MM.1S (cell line): Measurements from ENCODE around the gene GTF2B.

Experiments used
- DNase-seq: peaks from one replicate; pipeline ENCODE4 v3.0.0-alpha.2; 2015
- H2AFZ ChIP-seq: fragments of 300-600 bp; sonication (generic); 2 replicates; pipeline ENCODE4 v1.6.0; 2016; ENCODE audit warnings: antibody characterized with exemption, low read length
- H3F3A ChIP-seq: fragments of 300-600 bp; sonication (generic); 2 replicates; pipeline ENCODE4 v1.6.1; 2016; ENCODE audit warnings: mild to moderate bottlenecking, antibody characterized with exemption, low read length, moderate library complexity, mixed read lengths; ENCODE audit not compliant: insufficient read depth
- H3K27ac ChIP-seq: fragments of 300-600 bp; sonication (generic); 2 replicates; pipeline ENCODE4 v1.5.1; 2016; ENCODE audit warnings: mild to moderate bottlenecking, low read length
- H3K27me3 ChIP-seq: fragments of 300-600 bp; sonication (generic); replicated peaks from 2 replicates; pipeline ENCODE4 v1.6.0; 2016; ENCODE audit warnings: low read length; ENCODE audit not compliant: insufficient read depth
- H3K36me3 ChIP-seq: fragments of 300-600 bp; sonication (generic); replicated peaks from 2 replicates; pipeline ENCODE4 v1.6.1; 2016; ENCODE audit warnings: mild to moderate bottlenecking, low read length, mixed read lengths; ENCODE audit not compliant: insufficient read depth
- H3K4me1 ChIP-seq: fragments of 300-600 bp; sonication (generic); 2 replicates; pipeline ENCODE4 v1.6.1; 2016; ENCODE audit warnings: low read length, mixed read lengths
- H3K4me2 ChIP-seq: fragments of 300-600 bp; sonication (generic); 2 replicates; pipeline ENCODE4 v1.6.0; 2016; ENCODE audit warnings: low read depth, low read length
- H3K4me3 ChIP-seq: fragments of 300-600 bp; sonication (generic); 2 replicates; pipeline ENCODE4 v1.5.1; 2016; ENCODE audit warnings: low read length, mixed read lengths
- H3K79me2 ChIP-seq: fragments of 300-600 bp; sonication (generic); 2 replicates; pipeline ENCODE4 v1.6.1; 2016; ENCODE audit warnings: mixed run types, low read length, mixed read lengths
- H3K9ac ChIP-seq: fragments of 300-600 bp; sonication (generic); 2 replicates; pipeline ENCODE4 v1.6.1; 2016; ENCODE audit warnings: low read length, mixed read lengths
- H3K9me2 ChIP-seq: fragments of 300-600 bp; sonication (generic); replicated peaks from 2 replicates; pipeline ENCODE4 v1.6.1; 2016; ENCODE audit warnings: mild to moderate bottlenecking, low read length, mixed read lengths; ENCODE audit not compliant: insufficient read depth
- H3K9me3 ChIP-seq: fragments of 300-600 bp; sonication (generic); replicated peaks from 2 replicates; pipeline ENCODE4 v1.6.1; 2016; ENCODE audit warnings: mild to moderate bottlenecking, low read length, mixed read lengths; ENCODE audit not compliant: insufficient read depth
- H4K20me1 ChIP-seq: fragments of 300-600 bp; sonication (generic); 2 replicates; pipeline ENCODE4 v1.6.1; 2016; ENCODE audit warnings: mild to moderate bottlenecking, low read length, moderate library complexity, mixed read lengths; ENCODE audit not compliant: insufficient read depth
- CTCF ChIP-seq: fragments of 300-600 bp; sonication (generic); IDR thresholded peaks from 2 replicates; pipeline ENCODE4 v1.5.1; 2016; ENCODE audit warnings: antibody characterized with exemption, low read length, mixed read lengths
- EZH2 ChIP-seq: fragments of 300-600 bp; sonication (generic); optimal IDR thresholded peaks from 2 replicates; pipeline ENCODE3; 2017; ENCODE audit warnings: low read depth, mild to moderate bottlenecking, antibody characterized with exemption, low read length, mixed read lengths
- EZH2phosphoT487 ChIP-seq: fragments of 300-600 bp; sonication (generic); IDR thresholded peaks from 2 replicates; pipeline ENCODE4 v1.6.1; 2018; ENCODE audit warnings: antibody characterized with exemption, low read length

GTF2B gene

GRCh38 chr1:88897070-88897730, 5.8 kb upstream of the GTF2B start:
- no peak overlapping the region for H2AFZ ChIP-seq
- no peak for DNase-seq

GRCh38 chr1:88892357-88892877, 1.1 kb upstream of the GTF2B start:
- H3K4me1 ChIP-seq: peaks cover 22% of the 10 kb centered on the region
- H3K27ac ChIP-seq: no peak overlapping the region
- peaks cover 39% of the 10 kb centered on the region for H3K79me2 ChIP-seq
- peak overlapping the region; percentile 91; the same call in 1 of the 2 replicates for H3K4me3 ChIP-seq
- no peaks in the 10 kb centered on the region for H3K36me3 ChIP-seq
- no peak overlapping the region; the same call in 1 of the 2 replicates for H3K9ac ChIP-seq
- peak overlapping the region; percentile 80 for H3K4me2 ChIP-seq
- TF ChIP-seq CTCF: no peak
- TF ChIP-seq EZH2: no peak
- no peak for TF ChIP-seq EZH2phosphoT487
- H4K20me1 ChIP-seq: peaks cover 9% of the 10 kb centered on the region; the same call in 1 of the 2 replicates
- DNase-seq: peak; percentile 16
- H3F3A ChIP-seq: no peaks in the 10 kb centered on the region
- H2AFZ ChIP-seq: peak overlapping the region; percentile 91
- H3K27me3 ChIP-seq: no peaks in the 10 kb centered on the region
- no peaks in the 10 kb centered on the region for H3K9me2 ChIP-seq
- H3K9me3 ChIP-seq: 0 out of 2 replicates have a peak, but pooled peaks cover 3% of the 10 kb centered on the region

More at GRCh38 chr1:88897070-88897730, 5.8 kb upstream of the GTF2B start:
- no peaks in the 10 kb centered on the region for H3K9me2 ChIP-seq
- H3K4me2 ChIP-seq: no peak overlapping the region
- no peaks in the 10 kb centered on the region for H4K20me1 ChIP-seq
- H3K4me3 ChIP-seq: no peak overlapping the region
- no peaks in the 10 kb centered on the region for H3K36me3 ChIP-seq
- no peak overlapping the region for H3K27ac ChIP-seq
- H3K79me2 ChIP-seq: no peaks in the 10 kb centered on the region
- H3F3A ChIP-seq: no peaks in the 10 kb centered on the region
- H3K27me3 ChIP-seq: no peaks in the 10 kb centered on the region
- no peak for TF ChIP-seq EZH2
- no peak for TF ChIP-seq EZH2phosphoT487
- no peak for TF ChIP-seq CTCF
- peaks cover 1% of the 10 kb centered on the region for H3K4me1 ChIP-seq
- H3K9me3 ChIP-seq: 0 out of 2 replicates have a peak, but pooled peaks cover under 1% of the 10 kb centered on the region
- no peak overlapping the region for H3K9ac ChIP-seq

- Histone ChIP-seq H3K9ac (peak overlapping the region; percentile 89; the same call in 1 of the 2 replicates), H3K4me3 (peak overlapping the region; percentile 91), H2AFZ (peak overlapping the region; percentile 91), H3K36me3 (0 out of 2 replicates have a peak, but pooled peaks cover 3% of the 10 kb centered on the region), H4K20me1 (peaks cover 9% of the 10 kb centered on the region; the same call in 1 of the 2 replicates), H3K4me1 (peaks cover 22% of the 10 kb centered on the region), H3K27me3 (no peaks in the 10 kb centered on the region), H3K79me2 (peaks cover 44% of the 10 kb centered on the region), H3K9me3 (0 out of 2 replicates have a peak, but pooled peaks cover 3% of the 10 kb centered on the region), H3F3A (no peaks in the 10 kb centered on the region), H3K9me2 (no peaks in the 10 kb centered on the region), H3K27ac (peak overlapping the region; percentile 87; the same call in 1 of the 2 replicates), H3K4me2 (peak overlapping the region; percentile 80)
- TF ChIP-seq EZH2phosphoT487: no peak
- peak; percentile 17 for DNase-seq
These were observed 579 bp upstream of the GTF2B start for GRCh38 chr1:88891951-88892340.
